Neural crest cell (in vitro differentiated cells): ENCODE data around the gene OR4D10. TPM values are rescaled to one million over a fixed set of nuclear protein-coding genes. Genes with fewer than 3 reads are reported as not detected.

Source experiments
- DNase-seq: peaks from one replicate; pipeline ENCODE4 v3.0.0; 2021; ENCODE audit warnings: low read depth, mixed read lengths, low spot score
- H3K27ac Mint-ChIP-seq: one replicate; pipeline ENCODE4 v1.8.0; 2021; ENCODE audit warnings: mild to moderate bottlenecking, mixed read lengths; ENCODE audit not compliant: unreplicated experiment
- H3K27me3 Mint-ChIP-seq: 2 replicates; pipeline ENCODE4 v1.8.0; 2021; ENCODE audit warnings: low read depth, mild to moderate bottlenecking, mixed read lengths
- H3K36me3 Mint-ChIP-seq: 2 replicates; pipeline ENCODE4 v1.8.0; 2021; ENCODE audit warnings: low read depth, mild to moderate bottlenecking, mixed read lengths
- H3K4me1 Mint-ChIP-seq: 2 replicates; pipeline ENCODE4 v1.8.0; 2021; ENCODE audit warnings: mixed read lengths
- H3K4me3 Mint-ChIP-seq: one replicate; pipeline ENCODE4 v1.8.0; 2021; ENCODE audit warnings: mild to moderate bottlenecking, mixed read lengths
- H3K9me3 Mint-ChIP-seq: 2 replicates; pipeline ENCODE4 v1.8.0; 2021; ENCODE audit warnings: mixed read lengths
- CTCF ChIP-seq: fragments of 200-600 bp; sonication (generic); conservative IDR thresholded peaks from 2 replicates; pipeline ENCODE4 v1.5.0; 2021; ENCODE audit warnings: antibody characterized with exemption, mild to moderate bottlenecking
- long read RNA-seq: library from polyadenylated mRNA; unstranded; transcript quantifications from one replicate; pipeline ENCODE4 v2.0.0, GENCODE V29; 2020
- total RNA-seq: library from RNA; stranded (reverse); gene quantifications from 2 replicates; pipeline ENCODE4 v1.2.1, GENCODE V29; 2021

Gene OR4D10
- total RNA-seq = not detected in 2 replicates
- long read RNA-seq = 0 reads

DNA sequence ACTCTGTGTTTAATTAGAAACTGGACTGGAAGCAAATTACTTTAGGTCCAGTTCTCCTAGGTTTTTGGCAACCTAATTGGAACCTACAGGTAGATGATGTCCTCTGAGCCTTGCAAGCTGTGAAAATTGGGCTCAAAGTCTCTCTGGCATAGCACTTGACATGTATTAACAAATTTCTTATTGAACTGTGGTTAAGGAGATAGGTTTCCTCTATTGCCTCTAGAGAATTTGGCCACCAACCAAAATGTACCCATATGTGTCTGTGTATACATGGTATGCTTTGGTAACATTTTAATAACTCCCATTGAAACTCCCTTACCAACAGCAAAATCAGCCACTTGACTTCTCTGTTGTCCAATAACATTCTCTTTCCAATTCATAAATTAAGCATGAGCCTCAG is at the start of gene OR4D10:
TSS of gene OR4D10 (plus strand) at position 301 of the 400 bp plus-strand sequence. CDS start 4,115 bp downstream, outside the sequence.
- TF ChIP-seq CTCF = no peak
- no peak for DNase-seq
- no peaks in the 10 kb centered on the region for H3K4me1 Mint-ChIP-seq
- H3K4me3 Mint-ChIP-seq = no peak within 1 kb of the TSS
- no peaks in the 10 kb centered on the region for H3K36me3 Mint-ChIP-seq
- H3K9me3 Mint-ChIP-seq = no peaks in the 10 kb centered on the region
- peaks cover 24% of the 10 kb centered on the region for H3K27me3 Mint-ChIP-seq
- H3K27ac Mint-ChIP-seq = no peak within 1 kb of the TSS

DNA sequence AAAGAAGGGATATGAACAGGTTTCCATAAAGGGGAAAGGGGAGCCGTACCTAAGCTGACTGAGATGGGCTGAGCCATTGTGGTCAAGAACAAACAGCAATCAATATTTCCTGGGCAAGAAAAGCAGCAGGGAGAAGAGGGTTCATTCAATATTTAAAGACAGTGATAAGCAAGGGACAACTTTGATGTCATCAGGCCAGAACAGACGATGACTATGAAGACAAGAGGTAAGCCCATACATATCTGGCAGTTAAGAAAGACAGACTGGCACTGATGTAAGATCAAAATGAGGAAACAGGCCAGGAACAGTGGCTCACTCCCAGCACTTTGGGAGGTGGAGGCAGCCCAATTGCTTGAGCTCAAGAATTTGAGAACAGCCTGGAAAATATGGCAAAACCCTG is 49.3 kb upstream of the OR4D10 start:
- Mint-ChIP-seq H3K4me3 (no peak overlapping the region), H3K27ac (no peak overlapping the region), H3K27me3 (no peaks in the 10 kb centered on the region), H3K9me3 (peaks cover 6% of the 10 kb centered on the region), H3K36me3 (no peaks in the 10 kb centered on the region), H3K4me1 (peaks cover 23% of the 10 kb centered on the region)
- no peak for TF ChIP-seq CTCF
- no peak for DNase-seq

DNA sequence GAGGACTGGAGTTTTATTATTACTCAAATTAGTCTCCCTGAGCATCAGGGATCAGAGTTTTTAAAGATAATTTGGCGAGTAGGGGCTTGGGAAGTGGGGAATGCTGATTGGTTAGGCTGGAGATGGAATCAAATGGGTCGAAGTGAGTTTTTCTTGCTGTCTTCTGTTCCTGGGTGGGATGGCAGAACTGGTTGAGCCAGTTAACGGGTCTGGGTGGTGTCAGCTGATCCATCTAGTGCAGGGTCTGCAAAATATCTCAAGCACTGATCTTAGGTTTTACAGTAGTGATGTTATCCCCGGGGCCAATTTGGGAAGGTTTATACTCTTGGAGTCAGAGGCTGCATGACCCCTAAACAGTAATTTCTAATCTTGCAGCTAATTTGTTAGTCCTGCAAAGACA is 48.0 kb upstream of the OR4D10 start:
- no peaks in the 10 kb centered on the region for H3K27me3 Mint-ChIP-seq
- no peaks in the 10 kb centered on the region for H3K36me3 Mint-ChIP-seq
- no peak for DNase-seq
- H3K4me3 Mint-ChIP-seq = no peak overlapping the region
- TF ChIP-seq CTCF = no peak
- H3K9me3 Mint-ChIP-seq = peaks cover 4% of the 10 kb centered on the region
- H3K27ac Mint-ChIP-seq = peak overlapping the region; percentile 1
- H3K4me1 Mint-ChIP-seq = peaks cover 23% of the 10 kb centered on the region

DNA sequence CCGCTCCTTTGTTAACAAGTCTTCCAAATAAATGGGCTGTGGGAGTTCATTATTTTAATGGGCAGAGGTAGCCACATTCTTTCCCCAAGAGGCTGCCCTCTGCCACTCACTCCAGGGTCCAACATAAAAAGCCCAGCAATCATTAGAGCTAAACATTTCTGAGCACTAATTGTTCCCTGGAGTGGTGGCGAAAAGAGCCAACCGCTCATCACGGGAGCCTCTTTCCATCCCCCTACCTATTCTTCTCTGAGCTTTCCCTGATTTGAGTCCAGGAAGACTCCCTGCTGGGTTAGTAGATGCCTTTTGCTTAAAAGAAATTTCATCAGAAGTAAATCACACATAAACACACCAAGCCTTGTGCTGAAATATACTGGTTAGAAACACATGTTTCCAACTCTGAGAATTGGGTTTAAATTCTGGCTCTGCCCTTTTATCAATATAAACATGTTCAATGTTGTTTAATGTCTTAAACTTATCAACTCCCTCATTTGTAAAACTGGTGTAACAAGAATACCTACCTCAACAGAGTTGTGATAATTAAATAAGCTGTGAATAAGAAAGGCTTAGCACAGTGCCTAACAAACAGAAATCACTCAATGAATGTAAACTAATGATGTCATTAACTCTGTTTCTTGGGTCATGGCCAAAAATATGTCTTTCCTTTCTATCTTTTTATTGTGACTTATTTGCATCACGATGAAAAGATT is 46.6 kb upstream of the OR4D10 start, which contains the start of gene OR5A2:
TSS of gene OR5A2 (minus strand) at position 53 of the 707 bp plus-strand sequence. CDS start 3,460 bp downstream, outside the sequence.
- Mint-ChIP-seq H3K27me3 (no peaks in the 10 kb centered on the region), H3K27ac (peak within 1 kb of the TSS; percentile 95), H3K4me1 (peaks cover 23% of the 10 kb centered on the region), H3K9me3 (no peaks in the 10 kb centered on the region), H3K36me3 (no peaks in the 10 kb centered on the region), H3K4me3 (peak within 1 kb of the TSS; percentile 44)
- DNase-seq = no peak
- no peak for TF ChIP-seq CTCF

DNA sequence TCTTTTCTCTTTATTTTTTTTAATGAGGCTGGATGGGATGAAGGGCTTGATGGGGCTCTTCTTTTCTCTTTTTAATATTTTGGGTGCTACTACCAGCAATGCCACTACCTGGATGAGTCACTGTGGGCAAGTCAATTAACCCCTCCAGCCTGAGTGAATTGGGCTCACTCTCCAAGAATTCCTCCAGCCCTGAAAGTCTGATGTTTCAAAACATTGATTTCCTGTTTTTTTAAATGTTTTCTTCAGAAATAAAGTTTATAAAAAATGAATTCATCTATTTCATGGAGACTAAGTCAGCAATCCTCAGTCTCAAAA is 46.1 kb upstream of the OR4D10 start:
- no peaks in the 10 kb centered on the region for H3K9me3 Mint-ChIP-seq

More for the DNA sequence above, 46.1 kb upstream of the OR4D10 start:
- Mint-ChIP-seq H3K4me1 (peaks cover 23% of the 10 kb centered on the region), H3K4me3 (no peak overlapping the region), H3K27me3 (peaks cover 2% of the 10 kb centered on the region), H3K27ac (no peak overlapping the region), H3K36me3 (no peaks in the 10 kb centered on the region)
- no peak for TF ChIP-seq CTCF
- DNase-seq = no peak
